GM18502 (cell line): Measurements from ENCODE around the gene DENND5B.
"Not testable (repeated sequence)": the region's sequence is repeated elsewhere in the genome, so short reads cannot be mapped to it uniquely, and the experiment has no call there.

Experiments used
- ATAC-seq: cut with Tn5 transposase; IDR thresholded peaks from one replicate; pipeline ENCODE4 v1.9.1; 2021; ENCODE audit warnings: mild to moderate bottlenecking; ENCODE audit not compliant: unreplicated experiment, poor library complexity

DENND5B gene

DNA sequence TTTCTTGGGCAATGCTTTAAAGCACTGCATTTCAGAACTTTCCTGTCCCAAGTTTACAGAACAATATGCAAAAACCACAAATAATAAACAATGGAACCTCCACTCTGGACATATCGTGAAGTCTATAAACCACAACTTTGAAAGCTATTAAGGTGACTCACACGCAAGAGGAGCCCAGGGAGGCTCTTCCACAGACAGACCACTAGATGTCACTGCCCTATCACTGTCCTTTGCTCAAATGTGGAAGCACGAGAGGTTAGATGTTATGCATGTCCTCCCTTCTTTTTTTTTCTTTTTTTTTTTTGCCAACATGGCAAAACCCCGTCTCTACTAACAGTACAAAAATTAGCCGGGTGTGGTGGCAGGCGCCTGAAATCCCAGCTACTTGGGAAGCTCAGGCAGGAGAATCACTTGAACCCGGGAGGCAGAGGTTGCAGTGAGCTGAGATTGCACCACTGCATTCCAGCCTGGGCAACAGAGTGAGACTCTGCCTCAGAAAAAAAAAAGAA is 187.8 kb downstream of the DENND5B start:
- peak; percentile 82 for ATAC-seq

DNA sequence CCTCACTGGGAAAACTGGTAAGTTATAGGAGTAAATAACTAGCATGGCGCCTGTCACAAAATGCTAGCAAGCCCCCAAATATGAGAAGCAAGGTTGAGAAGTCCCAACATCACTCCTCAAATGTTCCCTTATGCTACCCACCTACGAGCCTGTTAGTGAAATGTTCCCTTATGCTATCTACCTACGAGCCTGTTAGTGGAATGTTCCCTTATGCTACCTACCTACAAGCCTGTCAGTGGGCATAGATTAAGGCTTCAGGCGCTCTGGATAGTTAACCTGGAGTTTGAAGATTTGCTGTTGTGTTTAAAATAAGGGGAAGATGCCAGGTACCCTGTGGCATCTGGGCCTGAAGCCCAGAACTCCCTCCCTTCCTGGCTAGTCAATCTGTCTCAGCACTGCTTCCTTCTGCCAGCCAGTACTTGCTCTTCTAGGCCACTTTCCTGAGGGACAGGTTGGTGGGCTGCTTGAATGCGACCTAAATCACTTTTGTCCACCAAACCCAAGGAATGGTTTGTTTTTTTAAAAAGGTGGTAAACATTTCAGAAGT is 197.9 kb downstream of the DENND5B start:
- ATAC-seq, result no peak

DNA sequence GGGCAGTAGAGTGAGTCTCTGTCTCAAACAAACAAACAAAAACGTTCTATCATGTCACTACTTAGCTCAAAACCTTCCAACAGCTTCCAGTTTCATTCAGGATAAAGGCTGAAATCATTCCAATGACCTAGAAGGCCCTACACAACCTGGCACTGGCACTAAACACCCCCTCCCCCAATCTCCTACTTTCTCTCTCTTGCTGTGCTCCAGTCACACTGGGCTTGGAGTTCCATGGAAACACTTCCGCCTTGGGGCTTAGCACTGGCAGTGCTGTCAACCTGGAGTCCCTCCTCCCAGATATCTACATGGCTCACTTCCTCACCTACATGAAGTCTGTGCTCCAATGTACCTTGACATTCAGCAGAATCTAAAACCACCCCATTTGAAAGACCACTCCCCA is 199.9 kb downstream of the DENND5B start:
- no peak for ATAC-seq

DNA sequence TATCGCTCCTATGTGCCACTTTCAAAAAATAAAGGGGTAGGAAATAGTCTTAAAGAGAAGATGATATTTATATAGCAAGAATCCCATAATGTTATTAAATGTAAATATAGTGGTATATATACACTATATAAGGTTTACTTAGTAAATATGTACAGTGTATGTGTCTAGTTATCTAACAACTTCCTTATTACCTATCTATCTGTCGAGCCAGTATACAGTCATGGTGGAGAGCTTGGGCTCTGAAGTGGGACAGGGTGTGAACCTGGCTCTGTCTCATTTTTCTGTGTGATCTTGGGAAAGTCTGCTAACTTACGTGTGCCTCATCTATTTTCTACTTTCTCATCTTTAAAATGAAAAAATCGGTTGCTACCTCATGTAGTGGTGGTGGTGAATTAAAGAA is 202.2 kb downstream of the DENND5B start:
- ATAC-seq, result no peak

DNA sequence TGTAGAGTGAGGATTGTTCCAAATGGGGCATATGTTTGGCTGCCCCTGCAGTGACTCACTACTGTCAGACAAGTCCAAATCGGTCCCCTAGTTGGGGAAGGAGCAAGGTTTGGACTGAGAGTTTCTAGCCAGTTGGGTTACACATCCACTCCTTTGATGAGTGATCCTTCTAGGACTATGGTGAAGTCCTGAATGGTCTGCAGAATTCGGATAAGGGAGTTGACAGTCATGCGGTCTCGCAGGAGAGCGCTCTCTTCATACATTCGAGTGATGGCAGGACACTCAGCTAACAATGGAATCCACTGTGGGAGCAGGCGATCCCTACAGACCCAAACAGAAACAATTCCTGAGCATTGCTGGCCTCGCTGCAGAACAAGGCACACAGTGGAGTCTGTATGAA is 203.5 kb downstream of the DENND5B start:
- no peak for ATAC-seq

DNA sequence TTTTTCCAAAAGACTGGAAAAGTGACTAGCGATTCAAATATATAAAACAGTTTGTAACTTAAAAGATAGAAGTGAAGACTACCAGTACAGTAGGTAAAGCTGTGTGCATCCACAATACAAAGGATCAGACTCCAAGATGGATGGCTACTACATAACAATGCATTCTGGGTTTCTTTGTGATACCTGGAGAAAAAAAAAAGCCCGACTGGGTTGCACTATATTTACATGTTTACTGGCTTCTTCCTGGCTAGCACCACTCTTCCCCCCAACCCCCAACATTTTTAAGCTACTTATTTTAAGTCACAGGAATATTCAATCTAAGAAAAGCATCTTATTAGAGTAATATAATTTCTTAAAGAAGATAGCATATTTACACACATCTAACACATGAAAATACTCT is 203.9 kb downstream of the DENND5B start:
- ATAC-seq, result no peak

DNA sequence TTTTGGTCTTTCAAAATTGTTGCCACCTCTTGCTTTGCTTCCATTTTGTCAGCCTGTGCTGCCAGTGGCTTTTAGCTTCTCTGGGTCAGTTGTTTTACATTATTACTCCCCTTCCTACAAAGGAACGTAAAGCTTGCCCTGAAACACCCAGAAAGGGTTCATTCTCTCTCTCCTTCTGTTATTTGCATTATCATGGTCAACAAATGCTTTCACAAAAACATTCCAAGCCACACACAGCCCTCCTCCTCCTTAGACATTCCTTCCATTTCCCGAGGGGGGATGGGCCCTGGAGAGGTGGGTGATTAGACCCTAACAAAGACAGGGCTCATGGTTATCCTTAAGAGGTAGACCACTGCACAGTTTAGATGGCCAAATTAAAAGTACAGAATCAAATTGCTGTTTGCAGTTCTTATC is 204.6 kb downstream of the DENND5B start:
- ATAC-seq, result no peak

DNA sequence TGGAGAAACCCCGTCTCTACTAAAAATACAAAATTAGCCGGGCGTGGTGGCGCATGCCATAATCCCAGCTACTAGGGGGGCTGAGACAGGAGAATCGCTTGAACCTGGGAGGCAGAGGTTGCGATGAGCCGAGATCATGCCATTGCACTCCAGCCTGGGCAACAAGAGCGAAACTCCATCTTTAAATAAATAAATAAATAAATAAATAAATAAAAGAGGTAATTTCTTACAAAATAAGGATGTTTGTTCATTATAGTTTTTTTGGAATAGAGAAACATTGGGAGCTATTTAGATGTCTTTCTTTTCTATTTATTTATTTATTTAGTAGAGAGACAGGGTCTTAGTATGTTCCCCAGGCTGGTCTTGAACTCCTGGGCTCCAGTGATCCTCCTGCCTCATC is 213.7 kb downstream of the DENND5B start:
- ATAC-seq, result not testable (repeated sequence)

DNA sequence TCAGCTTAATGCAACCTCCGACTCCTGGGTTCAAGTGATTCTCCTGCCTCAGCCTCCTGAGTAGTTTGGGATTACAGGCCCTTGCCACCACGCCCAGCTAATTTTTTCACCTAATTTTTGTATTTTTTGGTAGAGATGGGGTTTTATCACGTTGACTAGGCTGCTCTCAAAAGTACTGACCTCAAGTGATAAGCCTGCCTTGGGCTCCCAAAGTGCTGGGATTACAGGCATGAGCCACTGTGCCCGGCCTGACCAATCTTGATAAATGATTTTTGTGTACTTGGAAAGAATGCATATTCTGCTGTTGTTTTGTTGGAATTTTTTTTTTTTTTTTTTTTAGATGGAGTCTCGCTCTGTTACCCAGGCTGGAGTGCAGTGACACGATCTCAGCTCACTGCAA is 215.5 kb downstream of the DENND5B start:
- ATAC-seq, result not testable (repeated sequence)

DNA sequence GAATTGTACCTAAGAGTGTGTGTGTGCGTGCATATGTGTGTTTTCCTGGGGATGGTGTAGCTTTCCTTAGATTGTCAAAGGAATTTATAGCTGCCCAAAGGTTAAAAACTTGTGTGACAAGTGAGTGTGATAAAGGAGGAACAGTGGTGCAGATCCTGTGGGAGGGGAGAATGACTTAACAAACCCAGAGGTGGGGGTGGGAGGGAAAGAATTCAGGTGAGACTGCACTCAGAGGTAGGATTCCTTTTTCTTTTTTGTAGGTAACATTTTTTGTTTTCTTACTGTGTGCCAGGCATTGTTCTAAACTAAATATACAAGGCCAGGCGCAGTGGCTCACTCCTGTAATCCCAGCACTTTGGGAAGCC is 219.7 kb downstream of the DENND5B start:
- ATAC-seq, result no peak

DNA sequence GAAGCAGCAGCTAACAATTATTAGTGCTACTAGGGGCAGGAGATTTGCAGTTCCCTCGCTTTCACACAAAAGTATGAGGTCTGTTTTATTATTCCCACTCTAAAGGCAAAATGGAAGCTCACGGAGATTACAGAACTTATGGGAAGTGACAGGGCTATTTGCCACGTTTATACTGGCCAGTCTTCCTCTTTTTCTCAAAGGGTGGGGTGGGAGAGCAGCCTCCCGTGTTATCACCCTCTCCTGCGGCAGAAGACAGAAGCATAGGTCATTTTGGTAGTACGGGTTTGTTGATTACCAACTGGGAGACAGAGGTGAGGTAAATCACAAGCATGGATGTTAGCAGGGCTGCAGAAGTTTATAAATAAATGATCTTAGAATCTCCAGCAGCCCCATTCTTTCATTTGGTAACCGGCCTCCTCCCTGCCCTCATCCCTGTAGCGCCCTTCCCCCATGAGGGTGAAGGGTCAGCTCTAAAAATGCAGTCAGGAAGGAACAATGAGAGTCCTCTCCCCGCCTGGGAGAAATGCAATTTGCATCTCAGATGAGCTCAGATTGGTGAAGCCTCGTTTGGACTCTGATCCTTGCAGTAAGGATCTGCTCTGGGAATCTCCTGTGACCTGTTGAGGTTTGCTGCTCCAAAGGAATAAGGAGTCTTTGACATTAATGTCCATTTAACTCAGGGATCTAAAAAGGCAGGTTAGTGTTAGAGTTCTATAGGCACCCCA is 220.2 kb downstream of the DENND5B start:
- no peak for ATAC-seq

DNA sequence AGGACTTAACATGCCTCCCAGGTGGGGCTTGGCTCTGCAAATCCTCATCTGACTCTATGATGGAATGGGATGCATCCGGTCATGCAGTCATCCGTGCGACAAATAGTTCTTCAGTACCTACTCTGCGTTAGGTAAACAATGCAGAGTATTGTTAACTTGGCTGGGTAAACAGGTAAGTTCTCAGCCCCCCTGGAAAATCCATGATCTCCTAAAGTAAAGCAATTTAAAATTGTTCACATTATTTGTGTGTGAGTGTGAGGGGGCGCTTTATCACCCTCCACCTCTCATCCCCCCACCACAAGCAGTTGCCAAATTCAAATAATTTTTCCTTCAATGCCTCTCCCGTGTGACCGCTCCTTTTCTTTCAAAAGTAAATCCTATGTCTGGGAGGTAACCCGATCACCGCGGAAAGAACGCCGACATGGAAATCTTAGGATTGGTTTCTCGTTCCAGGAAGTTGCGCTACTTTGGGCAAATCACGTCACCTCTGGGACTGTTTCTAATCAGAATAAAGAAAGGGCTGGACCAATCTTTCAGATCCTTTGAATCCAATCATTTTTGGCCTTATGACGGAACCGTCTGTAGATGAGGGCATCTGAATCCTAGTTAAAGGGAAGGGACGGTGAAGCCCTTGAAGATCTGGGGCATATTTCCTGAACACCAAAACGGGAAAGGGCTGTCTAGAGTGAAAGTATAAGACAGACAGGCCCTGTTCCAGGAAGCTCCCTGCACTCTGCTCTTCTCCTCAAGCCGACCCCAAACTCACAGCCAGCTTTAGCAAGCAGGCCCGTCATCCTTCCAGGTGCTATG is 221.0 kb downstream of the DENND5B start:
- no peak for ATAC-seq

DNA sequence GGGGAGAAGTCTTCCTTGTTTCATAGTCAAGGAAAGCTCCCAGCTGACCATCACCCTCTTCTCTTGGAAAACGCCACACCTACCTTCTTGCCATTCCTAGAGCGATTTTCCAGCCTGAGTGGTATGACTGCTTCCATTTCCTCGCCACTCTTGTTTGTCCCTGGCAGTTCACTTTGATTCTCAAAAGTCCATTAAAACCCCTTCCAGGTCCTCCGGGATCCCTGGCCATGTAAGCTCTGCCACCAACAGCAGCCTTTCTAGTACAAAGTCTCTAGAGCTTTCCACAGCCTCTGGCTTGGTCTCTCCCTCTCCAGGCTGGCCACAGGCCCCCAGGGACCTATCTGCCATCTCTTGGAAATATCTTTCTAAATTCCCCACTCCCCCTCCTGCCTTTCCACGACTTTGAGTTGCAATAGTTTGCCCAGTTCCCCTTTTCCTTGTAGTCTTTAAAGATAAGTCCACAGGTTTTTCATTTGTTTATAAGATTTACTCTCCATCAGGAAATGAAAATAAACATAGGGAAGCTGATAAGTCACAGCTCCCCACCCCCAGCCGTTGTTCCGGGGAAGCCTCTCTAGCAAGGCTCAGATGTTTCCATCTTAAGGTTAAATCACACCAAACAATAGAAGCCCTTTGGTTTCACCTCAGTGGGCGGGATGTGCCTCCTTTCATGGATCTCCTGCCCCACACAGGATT is 222.1 kb downstream of the DENND5B start:
- no peak for ATAC-seq

DNA sequence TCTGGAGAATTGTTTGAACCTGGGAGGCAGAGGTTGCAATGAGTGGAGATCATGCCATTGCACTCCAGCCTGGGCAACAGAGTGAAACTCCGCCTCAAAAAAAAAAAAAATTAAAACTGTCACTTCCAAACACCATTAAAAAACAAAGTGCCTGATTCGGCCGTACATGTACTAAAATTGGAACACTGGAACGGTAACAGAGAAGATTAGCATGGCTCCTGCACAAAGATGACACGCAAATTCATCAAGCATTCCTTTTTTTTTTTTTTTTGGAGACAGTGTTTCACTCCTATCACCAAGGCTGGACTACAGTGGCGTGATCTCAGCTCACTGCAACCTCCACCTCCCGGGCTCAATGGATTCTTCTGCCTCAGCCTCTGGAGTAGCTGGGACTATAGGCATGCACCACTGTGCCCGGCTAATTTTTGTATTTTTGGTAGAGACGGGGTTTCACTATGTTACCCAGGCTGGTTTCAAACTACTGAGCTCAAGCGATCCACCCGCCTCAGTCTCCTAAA is 224.8 kb downstream of the DENND5B start:
- no peak for ATAC-seq

DNA sequence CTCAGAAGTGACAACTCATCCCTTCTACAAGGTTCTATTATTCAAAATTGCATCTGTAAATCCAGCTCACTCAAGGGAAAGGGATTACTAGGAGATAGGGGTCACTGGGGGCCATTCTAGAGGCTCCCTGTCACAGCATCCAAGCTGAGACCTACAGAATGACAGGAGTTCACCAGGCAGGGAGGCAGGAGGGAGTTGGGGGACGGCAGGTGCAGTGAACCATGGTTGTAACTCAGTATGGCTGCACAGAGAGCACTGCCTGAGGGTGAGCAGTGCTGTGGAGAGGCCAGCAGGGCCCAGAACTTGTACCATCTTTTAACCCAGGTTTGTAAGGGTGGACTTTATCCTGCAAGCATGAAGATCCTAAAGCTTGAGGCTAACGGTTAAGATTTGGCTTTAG is 227.1 kb downstream of the DENND5B start:
- no peak for ATAC-seq

DNA sequence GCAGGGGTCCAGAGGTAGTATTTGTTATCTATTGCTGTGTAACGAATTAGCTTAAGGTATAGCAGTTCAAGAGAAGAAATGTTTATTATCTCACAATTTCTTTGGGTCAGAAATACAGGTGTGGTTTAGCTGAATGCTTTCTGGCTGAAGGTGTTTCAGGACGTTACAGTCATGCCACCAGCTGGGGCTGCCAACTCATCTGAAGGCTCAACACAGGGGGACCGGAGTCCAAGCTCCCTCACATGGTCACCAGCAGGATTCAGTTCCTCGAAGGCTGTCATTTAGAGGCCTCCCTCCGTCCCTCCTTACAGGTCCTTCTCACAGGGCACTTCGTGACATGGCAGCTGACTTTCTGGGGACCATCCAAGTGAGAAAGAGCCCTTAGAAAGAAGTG is 227.5 kb downstream of the DENND5B start:
- peak; percentile 13 for ATAC-seq

DNA sequence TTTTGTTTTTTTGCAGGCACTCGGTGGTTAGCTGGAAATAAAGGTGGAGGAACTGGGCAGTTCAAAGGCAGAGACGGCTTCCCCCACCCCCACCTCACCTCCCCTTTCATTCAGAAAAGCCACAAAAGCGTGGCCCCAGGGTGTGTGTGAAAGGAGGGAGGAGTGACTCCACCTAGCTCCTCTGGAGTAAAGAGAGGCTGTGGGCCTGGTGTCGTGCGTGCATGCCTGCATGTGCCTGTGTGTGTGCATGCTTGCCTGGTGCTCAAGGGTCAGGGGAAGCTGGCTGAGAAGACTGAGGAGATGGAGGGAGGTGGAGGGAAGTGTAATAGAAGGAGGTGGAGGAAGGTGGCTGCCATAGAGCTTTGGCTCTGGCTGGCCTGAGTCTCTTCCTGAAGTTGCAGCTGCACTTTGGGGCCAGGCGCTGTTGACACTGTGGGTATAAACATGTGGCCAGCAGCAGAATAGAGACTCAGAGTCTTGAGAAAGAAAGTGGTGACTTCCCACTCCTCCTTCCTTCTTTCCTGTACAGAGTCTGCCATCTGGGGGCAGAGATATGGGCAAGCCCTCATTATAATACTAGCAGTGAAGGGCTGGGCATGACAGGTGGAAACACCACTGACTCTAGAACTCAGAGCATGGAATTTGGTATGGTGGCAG is 228.0 kb downstream of the DENND5B start:
- peak; percentile 78 for ATAC-seq

DNA sequence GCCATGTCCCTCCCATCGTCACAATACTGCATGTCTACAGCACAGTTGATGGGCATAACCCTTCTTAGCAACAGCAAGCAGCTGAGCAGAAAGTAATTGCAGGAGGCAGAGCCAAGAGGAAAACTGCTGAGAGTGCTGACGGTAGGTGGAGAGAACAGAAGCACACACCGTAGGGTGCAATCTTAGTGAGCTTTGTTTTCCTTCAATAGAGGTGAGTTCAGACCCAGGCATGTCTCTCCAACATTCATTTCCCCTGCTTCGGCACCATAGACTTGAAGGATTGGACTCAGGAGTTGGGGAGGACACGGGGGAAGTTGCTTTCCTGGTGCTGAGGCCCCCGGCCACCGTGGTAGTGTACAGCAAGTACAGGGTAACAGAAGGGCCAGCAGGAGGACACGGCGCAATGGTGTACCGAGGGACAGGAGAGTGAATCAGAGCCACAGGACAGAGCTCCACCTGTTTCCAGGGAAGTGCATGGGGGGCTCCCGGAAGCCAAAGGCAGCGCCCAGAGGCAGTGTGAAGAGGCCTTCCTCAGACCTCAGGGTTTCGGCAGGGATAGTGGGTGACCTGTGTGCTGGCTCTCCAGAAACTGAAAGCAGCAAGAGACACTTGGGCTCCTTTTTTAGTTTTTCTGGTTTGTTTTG is 228.7 kb downstream of the DENND5B start:
- no peak for ATAC-seq

DNA sequence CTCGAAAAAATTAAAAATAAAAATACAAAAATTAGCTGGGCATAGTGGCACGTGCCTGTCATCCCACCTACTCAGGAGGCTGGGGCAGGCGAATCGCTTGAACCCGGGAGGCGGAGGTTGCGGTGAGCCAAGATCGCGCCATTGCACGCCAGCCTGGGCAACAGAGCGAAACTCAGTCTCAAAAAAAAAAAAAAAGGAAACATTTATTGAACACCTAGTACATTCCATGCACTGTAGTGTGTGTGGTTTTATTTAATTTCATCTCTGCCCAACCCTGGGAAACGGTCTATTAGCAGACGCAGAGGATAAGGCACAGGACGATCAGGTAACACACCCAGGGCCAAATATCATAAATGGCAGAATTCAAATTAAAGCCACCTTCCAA is 229.2 kb downstream of the DENND5B start:
- no peak for ATAC-seq

DNA sequence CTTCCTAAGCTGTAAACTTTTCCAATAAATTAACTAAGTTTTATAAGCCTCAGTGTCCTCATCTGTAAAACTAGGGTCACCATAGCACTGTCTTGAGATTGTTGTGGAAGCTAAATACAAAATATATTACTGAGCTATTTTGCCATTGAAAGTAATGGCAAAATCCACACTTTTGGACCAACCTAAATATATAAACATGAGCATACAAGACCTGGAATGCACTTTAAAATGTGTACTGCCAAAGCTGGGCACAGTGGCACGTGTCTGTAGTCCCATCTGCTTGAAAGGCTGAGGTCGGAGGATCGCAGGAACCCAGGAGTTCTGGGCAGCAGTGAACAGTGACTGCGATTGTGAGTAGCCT is 235.2 kb downstream of the DENND5B start:
- no peak for ATAC-seq
